ENCODE results near the gene HNF1A. TPM values are rescaled to one million over a fixed set of nuclear protein-coding genes. Genes with fewer than 3 reads are reported as not detected.

HNF1A gene
- total and polyA plus RNA-seq, 2 of the 13 experiments (the other 11 are each of a cell fraction or from before 2014, with no cell fraction given): 13.4 to 34.7 TPM

GRCh38 chr12:120970310-120970709 lies 8.0 kb upstream of the HNF1A start:
- no peak overlapping the region for H3K4me2 ChIP-seq (ENCODE audit: low read depth, low read length)
- peaks cover 24% of the 10 kb centered on the region; the same call in 1 of the 2 replicates for H4K20me1 ChIP-seq (ENCODE audit: insufficient read depth, low read length)
- TF ChIP-seq POLR2AphosphoS5 (IDR thresholded peaks at IDR 0.05; ENCODE audit: low read depth, low read length): 0 out of 2 replicates have a peak, but pooled peaks have one; percentile 37
- TF ChIP-seq SSRP1 (CRISPR knock-in tag; IDR thresholded peaks at IDR 0.05): 0 out of 2 replicates have a peak, but pooled peaks have one; percentile 54
- peak; percentile 54 for TF ChIP-seq RBM22 (optimal IDR thresholded peaks at IDR 0.05; ENCODE audit: low read length)
- TF ChIP-seq MEIS1 (CRISPR knock-in tag; IDR thresholded peaks at IDR 0.05; ENCODE audit: borderline replicate concordance): no peak
- TF ChIP-seq POLR2A (IDR thresholded peaks at IDR 0.05; ENCODE audit: insufficient read depth in 1 of 2, low read depth in 2 of 2, low read length in 2 of 2): peak in 1 of 2 experiments; percentile 42; a peak in 2 of 4 replicates
- no peak for TF ChIP-seq ZNF569 (CRISPR knock-in tag; IDR thresholded peaks at IDR 0.05; ENCODE audit: borderline replicate concordance)
- peak; percentile 55 for TF ChIP-seq POLR2G (IDR thresholded peaks at IDR 0.05; ENCODE audit: low read depth, low read length)
- TF ChIP-seq ZBTB38 (CRISPR knock-in tag; IDR thresholded peaks at IDR 0.05): no peak
- intact Hi-C loops (cut with micrococcal nuclease; ENCODE audit: unreplicated experiment) (loop anchor here (5.0 to 10.0 kb wide), 2 partner anchors 66 to 388 kb away; partner anchors contain the start of genes POP5 and SPPL3), in situ Hi-C loops (cut with HindIII; ENCODE audit: extremely low pct_ligation_motif_present, low pct_unique_long_range_greater_than_20kb) (no loop called here)
- no peak overlapping the region for H3K27ac ChIP-seq (ENCODE audit: extremely low read length, insufficient read depth, low read length)
- no peaks in the 10 kb centered on the region for H3K27me3 ChIP-seq (ENCODE audit: control insufficient read depth in 1 of 2, insufficient read depth in 2 of 2, low read length in 2 of 2)
- 95% methylated on average over 3 of the region's 3 CpGs for WGBS (ENCODE audit: low lambda C conversion rate)
- BruUV-seq (replicated peaks): no TSS peak
- no peak for ATAC-seq
- H3K36me3 ChIP-seq (replicated peaks in 1 of 2; ENCODE audit: control insufficient read depth in 1 of 2, insufficient read depth in 2 of 2, low read length in 2 of 2): peaks cover 19 to 41% of the 10 kb centered on the region in 2 experiments
- peaks cover 34% of the 10 kb centered on the region for H3K4me1 ChIP-seq (ENCODE audit: insufficient read depth, low read length)
- H2AFZ ChIP-seq (ENCODE audit: low read length): no peak overlapping the region
- H3K79me2 ChIP-seq (ENCODE audit: insufficient read depth, low read length): no peaks in the 10 kb centered on the region
- POLR2A ChIA-PET: interaction anchor here (1.7 to 5.1 kb wide), 2 partner anchors 13 to 35 kb away, joined by 5 to 99 read pairs; no protein-coding TSS in a partner anchor
- no peak overlapping the region for H3K4me3 ChIP-seq (replicated peaks in 1 of 3; ENCODE audit: insufficient read depth in 1 of 3, low read depth in 2 of 3, low read length in 3 of 3)
- no peak for FAIRE-seq
- no peak overlapping the region for H3K9ac ChIP-seq (ENCODE audit: insufficient read depth, low read depth, low read length)
- DNase-seq (ENCODE audit: low spot score): no peak
- H3K9me3 ChIP-seq (ENCODE audit: low read length): no peaks in the 10 kb centered on the region
- CTCF ChIA-PET (ENCODE audit: low intra/inter-chr PET ratio, low total read pairs): no interaction called here

Data from HepG2 (cell line).